Activated T-helper 1 cell treated with Interleukin-2 at 50 U/mL for 16 hours (primary cell): ENCODE results near the gene SMIM15.

Experiments
- DNase-seq: peaks from one replicate; pipeline ENCODE4 v3.0.0-alpha.2; 2020; ENCODE audit warnings: low read depth

The SMIM15 gene

DNA sequence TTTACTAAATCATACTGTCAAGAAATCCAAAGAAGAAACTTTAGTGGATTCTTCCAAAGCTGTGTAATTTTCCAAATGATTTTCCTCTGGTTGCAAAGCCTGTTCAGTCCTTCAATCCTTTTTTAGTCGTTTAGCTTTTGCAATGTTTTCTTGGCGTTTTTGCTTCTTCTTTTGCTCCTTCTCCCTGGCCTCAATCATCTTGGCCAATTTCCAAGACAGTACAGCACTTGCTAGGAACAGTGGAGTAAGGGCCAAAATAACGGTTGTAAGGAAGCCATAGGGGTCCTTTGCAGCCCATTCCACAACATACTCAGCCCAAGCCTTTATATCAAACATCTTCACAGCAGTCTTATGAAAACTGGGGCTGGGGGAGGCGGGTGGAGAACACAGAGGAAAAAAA lies 2.4 kb downstream of the SMIM15 start:
- DNase-seq, result no peak

DNA sequence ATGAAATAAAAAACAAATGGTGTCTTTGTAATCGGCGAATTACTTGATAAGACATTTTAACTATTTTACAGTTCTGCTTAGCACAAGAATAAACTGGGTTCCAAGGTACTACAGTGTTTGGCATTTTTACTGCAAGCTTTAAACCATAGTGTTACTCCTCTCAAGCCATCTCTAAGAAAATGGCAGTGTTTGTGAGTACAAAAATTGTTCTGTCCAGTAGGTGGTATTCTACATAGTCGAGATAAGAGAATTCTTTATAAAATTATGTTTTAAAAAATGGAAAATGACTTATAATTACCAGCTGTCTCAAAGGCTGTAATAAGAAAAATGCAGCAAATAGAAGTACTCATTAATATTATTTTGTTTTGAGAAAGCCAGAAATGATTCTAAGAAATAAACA lies 3.2 kb downstream of the SMIM15 start:
- no peak for DNase-seq

DNA sequence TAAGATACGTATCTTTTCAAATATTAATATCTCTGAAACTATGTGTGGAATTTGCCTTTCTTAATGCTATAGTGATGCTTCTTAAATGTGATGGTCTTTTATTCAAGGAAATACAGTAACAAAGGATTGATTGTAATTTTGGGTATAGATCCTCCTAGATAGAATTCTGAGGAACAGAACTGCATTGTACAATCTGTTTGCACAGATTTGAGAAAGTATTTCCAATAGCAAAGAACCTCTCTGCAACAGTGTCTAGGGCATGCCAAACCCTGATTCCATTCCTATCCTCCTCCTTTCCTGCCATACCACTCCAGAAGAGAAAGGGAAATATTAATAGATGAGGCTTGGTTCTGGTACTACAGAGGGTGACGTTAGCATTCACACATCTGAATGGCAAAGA lies 10.4 kb downstream of the SMIM15 start:
- DNase-seq, result no peak

DNA sequence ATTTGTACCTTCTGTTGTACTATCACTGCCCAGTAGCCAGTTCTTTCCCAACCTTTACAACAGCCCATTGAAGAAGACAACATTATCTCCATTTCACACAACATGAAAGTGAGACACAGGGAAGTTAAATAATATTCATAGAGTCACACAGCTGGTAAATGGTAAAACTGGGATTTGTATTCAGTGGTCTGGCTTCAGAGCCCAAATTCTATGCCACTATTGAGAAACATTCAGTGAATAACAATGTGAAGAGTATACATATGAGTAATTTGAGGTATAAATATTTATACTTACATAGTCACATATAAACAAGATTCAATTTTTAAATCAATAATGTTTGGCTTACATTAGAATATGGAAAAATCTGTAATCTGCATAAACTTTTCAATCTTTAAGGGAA lies 13.8 kb downstream of the SMIM15 start:
- no peak for DNase-seq

DNA sequence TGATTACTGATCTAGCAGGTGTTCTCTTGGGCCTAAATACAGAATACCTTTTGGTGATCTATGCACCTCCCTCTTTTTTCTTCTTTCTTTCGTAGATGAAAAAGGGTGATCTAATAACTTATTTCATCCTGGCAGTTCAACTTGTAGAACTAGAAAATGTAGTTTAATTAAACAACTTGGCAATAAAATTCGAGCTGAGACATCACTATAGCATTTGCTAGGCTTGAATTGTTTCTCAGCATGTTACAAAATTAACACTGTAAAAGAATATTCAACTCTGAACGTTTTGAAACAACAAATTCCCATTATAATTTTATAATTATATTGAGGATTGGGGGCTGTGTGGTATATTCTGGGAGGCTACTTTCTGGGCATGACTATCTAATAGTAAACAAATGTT lies 19.5 kb downstream of the SMIM15 start:
- DNase-seq, result no peak

DNA sequence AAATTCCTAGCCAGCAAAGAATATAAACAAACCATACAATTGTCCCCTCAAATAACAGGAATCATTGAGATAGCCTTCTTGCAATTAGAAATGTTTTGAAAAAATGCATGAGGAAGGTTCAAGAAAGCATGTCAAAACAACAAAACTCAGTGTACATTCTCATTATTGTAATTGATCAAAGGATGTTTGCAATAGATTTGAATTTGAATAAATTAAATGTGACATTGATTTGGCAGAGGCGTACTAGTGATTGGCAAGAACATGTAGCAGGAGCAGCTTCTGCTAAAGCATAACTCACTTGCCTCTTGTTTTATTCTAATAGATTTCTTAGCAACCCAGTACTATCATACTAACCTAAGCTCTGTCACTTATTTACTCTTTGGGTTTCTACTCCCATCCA lies 19.9 kb downstream of the SMIM15 start:
- no peak for DNase-seq

DNA sequence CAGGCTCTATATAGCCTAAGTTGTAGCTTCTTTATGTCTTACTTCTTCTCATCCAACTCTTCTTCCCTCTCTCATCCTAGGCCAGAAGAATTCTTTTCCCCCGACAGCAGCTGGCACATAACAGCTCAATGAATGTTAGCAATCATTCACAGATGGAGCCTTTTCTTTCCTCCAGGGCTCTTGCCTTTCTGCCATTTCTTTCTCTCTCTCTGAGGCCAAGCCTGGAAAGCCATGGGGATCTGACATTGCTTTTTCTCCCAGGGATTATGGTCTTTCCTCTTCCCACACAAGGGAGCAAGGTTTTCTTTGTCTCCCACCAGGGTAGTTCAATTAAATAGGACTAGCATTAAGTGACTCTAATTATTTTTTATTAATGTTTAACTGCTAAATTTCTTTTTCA lies 20.5 kb downstream of the SMIM15 start:
- no peak for DNase-seq

DNA sequence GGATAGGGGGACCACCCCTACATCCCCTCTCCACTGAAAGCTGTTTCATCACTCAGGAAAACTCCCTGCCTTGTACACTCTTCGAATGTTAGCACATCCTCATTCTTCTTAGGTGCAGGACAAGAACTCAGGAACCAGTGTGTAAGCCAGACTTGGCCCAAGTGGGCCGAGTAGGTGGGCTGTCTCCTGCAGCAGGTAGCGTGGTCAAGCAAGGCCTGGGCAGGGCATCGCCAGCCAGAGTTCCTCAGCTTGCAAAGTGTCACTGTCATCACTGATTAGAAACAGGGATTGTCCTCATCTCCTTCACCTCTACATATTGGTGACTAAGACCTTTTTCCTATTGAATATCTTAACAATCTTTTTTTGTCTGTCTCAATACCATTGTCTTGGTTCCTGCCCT lies 22.3 kb downstream of the SMIM15 start:
- no peak for DNase-seq

DNA sequence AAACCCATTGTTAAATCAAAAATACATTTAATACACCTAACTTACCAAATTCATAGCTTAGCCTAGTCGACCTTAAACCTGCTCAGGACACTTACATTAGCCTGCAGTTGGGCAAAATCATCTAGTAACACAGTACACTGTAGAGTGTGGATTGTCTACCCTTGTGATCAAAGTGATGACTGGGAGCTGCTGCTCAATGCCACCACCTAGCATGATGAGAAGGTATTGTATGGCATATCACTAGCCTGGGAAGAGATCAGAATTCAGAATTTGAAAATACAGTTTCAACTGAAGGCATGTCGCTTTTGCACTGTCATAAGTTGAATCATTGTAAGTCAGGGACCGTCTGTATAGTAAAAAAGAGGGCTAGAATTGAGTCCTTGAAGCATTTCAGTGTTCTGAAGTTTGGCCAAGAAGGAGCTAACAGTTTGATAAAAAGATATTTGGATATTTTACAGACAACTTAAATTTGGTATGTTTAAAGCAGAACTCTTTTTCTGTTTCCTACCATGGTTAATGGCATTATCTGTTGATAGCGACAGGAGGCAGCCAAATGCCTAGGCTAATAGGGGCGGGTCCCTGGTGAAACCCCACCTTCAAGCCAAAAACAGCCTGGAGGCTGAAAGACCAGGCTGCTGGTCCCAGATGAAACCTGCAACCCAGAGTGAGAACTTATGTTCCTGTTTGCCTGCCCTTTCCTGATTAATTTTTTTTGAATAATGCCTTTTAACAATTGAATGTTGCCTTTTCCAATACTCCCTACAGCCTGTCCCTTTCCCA lies 23.0 kb downstream of the SMIM15 start:
- DNase-seq, result no peak

DNA sequence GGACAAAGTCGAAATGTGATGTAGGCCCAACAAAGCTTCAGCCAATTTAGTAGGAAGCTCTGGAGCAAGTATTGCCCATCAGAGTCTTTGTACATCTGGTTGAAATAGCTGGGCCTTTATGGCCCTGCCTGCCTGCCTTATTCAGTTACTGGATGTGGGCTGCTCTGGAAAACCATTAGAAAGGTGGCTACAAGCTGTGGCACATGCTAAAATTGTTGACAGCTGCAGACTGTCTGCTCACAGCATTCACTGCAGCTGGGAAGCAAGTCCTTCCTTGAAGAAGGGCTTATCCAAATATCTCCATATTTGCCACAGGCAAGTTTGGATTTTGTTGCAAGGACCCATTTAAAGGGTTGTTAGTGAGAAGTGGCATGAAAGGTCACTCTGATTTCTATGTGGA lies 24.4 kb downstream of the SMIM15 start:
- DNase-seq, result no peak

DNA sequence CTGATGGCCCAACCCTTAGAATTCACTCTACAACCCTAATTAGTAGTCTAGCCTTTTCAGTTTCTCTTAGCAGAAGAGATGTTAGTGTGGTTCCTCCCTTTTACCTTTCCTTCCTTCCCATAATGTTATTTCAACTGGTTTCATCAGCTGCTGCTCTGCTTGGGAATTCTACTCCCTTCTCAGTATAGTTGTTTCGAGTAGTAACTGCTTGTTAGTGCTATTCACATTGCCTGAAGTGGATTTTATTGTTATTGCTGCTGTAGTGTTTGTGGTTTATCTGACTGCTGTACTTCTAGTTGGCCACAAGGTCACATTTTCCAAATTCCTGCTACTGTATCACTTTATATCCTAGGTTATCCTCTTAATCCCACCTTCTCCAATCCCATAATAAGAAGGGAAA lies 29.7 kb downstream of the SMIM15 start:
- DNase-seq, result no peak

DNA sequence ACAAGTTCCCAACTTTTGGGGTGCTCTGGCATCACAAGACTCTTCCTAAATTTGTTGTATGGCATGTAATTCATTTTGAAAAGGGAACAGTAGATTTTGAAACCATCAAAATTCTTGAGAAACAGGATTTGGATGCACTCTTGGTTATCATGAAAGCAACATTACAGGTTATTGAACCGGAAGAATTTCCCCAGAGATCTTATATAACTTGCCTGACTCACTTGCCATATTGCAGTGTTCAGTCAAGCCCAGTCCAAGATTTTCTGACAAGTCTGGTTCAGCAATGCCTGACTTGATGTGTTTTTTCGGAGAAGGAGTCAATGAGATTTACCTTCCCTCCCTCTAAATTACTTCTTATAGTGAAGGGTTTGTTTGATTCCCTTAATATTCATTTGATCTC lies 32.0 kb downstream of the SMIM15 start:
- no peak for DNase-seq

DNA sequence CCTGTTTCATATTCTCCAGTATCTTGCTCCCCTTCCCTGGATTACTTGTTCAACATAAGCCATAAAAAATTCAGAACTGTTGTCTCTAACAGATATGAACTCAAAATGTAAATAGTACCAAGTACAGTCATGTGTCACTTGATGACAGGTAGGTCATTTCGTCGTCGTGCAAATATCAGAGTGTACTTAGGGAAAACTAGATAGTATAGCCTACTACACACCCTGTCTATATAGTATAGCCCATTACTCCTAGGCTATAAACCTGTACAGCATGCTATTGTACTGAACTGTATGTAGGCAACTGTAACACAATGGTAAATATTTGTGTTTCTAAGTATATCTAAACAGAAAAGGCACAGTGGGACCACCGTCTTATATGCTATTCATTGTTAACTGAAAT lies 39.1 kb downstream of the SMIM15 start:
- no peak for DNase-seq

DNA sequence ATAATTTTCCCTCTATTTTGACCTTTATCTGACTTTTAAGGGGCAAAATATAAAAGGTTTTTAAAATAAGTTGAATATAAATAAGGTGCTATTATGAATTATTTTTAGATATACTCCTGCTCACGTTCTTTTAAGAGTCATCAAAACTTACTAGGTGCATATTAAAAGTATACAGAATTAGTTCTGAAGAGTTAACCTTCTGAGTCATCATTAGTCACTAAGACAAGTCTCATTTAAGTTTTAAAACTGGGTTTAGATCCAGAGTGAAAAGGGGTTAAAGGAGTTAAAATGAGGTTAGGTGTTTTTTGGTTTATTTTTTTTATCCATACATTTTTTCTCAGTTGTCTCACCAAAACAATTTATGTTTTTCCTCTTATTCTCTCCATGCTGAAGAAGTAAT lies 41.7 kb downstream of the SMIM15 start:
- DNase-seq, result no peak

DNA sequence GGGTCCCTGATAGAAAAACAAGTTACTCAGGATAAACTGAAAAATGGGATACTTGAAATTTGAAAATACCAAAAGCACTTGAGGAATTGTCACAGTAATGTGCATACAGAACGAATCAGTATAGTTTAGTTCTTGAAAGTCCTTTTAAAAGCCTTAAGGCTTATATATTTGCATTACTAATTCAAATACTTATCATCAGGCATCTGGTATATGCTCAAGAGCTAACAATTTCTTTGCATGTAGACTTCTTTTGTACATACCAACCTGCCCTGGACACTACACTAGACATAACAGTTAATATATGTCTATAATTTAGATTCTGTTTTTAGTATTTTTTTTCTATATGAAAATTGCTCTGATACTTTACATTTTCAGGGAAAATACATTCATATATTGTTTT lies 43.2 kb downstream of the SMIM15 start:
- no peak for DNase-seq

DNA sequence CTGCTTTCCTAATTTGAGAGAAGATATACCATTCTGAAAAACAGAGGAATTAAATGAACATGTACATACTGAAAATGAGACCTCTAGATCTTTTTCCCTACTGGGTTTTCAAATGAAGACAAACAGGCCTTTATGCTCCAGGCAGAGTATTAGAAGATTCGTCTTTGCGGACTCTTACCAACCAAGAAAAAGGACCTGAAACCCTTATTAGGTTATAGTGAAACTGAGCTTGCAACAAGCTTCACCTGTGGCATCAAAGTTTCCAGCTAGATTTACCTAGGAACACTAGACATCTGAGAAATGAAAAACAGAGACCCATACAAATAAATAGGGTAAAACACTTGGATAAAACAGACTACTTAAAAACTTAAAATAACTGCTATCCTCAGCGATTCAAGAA lies 46.3 kb downstream of the SMIM15 start:
- DNase-seq, result no peak

DNA sequence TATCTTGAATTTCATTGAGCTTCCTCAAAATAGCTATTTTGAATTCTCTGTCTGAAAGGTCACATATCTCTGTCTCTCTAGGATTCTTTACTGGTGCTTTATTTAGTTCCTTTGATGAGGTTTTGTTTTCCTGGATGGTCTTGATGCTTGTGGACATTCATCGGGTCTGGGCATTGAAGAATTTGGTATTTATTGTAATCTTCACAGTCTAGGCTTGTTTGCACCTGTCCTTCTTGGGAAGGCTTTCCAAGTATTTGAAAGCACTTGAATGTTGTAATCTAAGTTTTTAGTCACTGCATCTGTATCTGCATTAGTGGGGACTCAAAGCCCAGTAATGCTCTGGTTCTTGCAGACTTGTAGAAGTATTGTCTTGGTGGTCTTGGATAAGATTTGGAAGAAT lies 47.8 kb downstream of the SMIM15 start:
- no peak for DNase-seq
